HG03103 (cell line): ENCODE measurements around the gene IKBKG.
"Not testable (repeated sequence)": the region's sequence is repeated elsewhere in the genome, so short reads cannot be mapped to it uniquely, and the experiment has no call there.

Source experiments
- ATAC-seq: cut with Tn5 transposase; IDR thresholded peaks from one replicate; pipeline ENCODE4 v1.9.1; 2021; ENCODE audit warnings: low read depth; ENCODE audit not compliant: unreplicated experiment

Gene IKBKG

GRCh38 chrX:154552112-154552806, 4.8 kb downstream of the IKBKG start:
- not testable (repeated sequence) for ATAC-seq

- not testable (repeated sequence) for ATAC-seq
Measured at GRCh38 chrX:154558060-154558690, 10.8 kb downstream of the IKBKG start.

- ATAC-seq, result not testable (repeated sequence)
Measured at GRCh38 chrX:154558896-154559295, 11.5 kb downstream of the IKBKG start.

GRCh38 chrX:154560326-154560725, 12.9 kb downstream of the IKBKG start:
- not testable (repeated sequence) for ATAC-seq

- not testable (repeated sequence) for ATAC-seq
Measured at GRCh38 chrX:154562295-154562694, 14.9 kb downstream of the IKBKG start.

GRCh38 chrX:154570361-154570760, 22.9 kb downstream of the IKBKG start:
- ATAC-seq, result not testable (repeated sequence)

- not testable (repeated sequence) for ATAC-seq
Measured at GRCh38 chrX:154573061-154573460, 25.6 kb downstream of the IKBKG start.

- ATAC-seq, result not testable (repeated sequence)
Measured at GRCh38 chrX:154575076-154575475, 27.7 kb downstream of the IKBKG start.

GRCh38 chrX:154582994-154583393, 35.6 kb downstream of the IKBKG start:
- ATAC-seq, result not testable (repeated sequence)

- ATAC-seq, result not testable (repeated sequence)
Measured at GRCh38 chrX:154584585-154585183, 37.3 kb downstream of the IKBKG start, which contains the start of gene CTAG1A. CTAG1A (plus strand) TSS chrX:154585133; CDS start chrX:154585207, 74 bp downstream.

- ATAC-seq, result not testable (repeated sequence)
Measured at GRCh38 chrX:154590415-154590814, 43.0 kb downstream of the IKBKG start.

- no peak for ATAC-seq
Measured at GRCh38 chrX:154592505-154592904, 45.1 kb downstream of the IKBKG start.

- no peak for ATAC-seq
Measured at GRCh38 chrX:154593201-154593600, 45.8 kb downstream of the IKBKG start.

GRCh38 chrX:154594491-154594890, 47.1 kb downstream of the IKBKG start:
- ATAC-seq, result no peak

GRCh38 chrX:154595559-154596249, 48.3 kb downstream of the IKBKG start:
- no peak for ATAC-seq

GRCh38 chrX:154596290-154596929, 49.0 kb downstream of the IKBKG start:
- ATAC-seq, result no peak

- no peak for ATAC-seq
Measured at GRCh38 chrX:154597221-154597620, 49.8 kb downstream of the IKBKG start.

GRCh38 chrX:154598656-154599055, 51.2 kb downstream of the IKBKG start:
- ATAC-seq, result no peak

- ATAC-seq, result no peak
Measured at GRCh38 chrX:154599531-154599930, 52.1 kb downstream of the IKBKG start.

- ATAC-seq, result no peak
Measured at GRCh38 chrX:154600759-154601374, 53.4 kb downstream of the IKBKG start.
